Dendritic cell treated with granulocyte-macrophage colony-stimulating factor and Interleukin-4, amounts not matched to agents 40 ng/mL and 50 ng/mL, for 4 days (primary cell): ENCODE data around the gene GRB10.
"Not testable (repeated sequence)": the region's sequence is repeated elsewhere in the genome, so short reads cannot be mapped to it uniquely, and the experiment has no call there.

ENCODE experiments used
- H3K27ac Mint-ChIP-seq: one replicate; pipeline ENCODE4 v1.8.0; 2022; ENCODE audit warnings: mild to moderate bottlenecking, mixed read lengths
- H3K27me3 Mint-ChIP-seq: one replicate; pipeline ENCODE4 v1.8.0; 2022; ENCODE audit warnings: mild to moderate bottlenecking, mixed read lengths
- H3K36me3 Mint-ChIP-seq: one replicate; pipeline ENCODE4 v1.8.0; 2022; ENCODE audit warnings: low read depth, mixed read lengths
- H3K4me1 Mint-ChIP-seq: one replicate; pipeline ENCODE4 v1.8.0; 2022; ENCODE audit warnings: low read depth, mixed read lengths
- H3K4me3 Mint-ChIP-seq: one replicate; pipeline ENCODE4 v1.8.0; 2022; ENCODE audit warnings: mild to moderate bottlenecking, moderate library complexity, mixed read lengths
- H3K9me3 Mint-ChIP-seq: one replicate; pipeline ENCODE4 v1.8.0; 2022; ENCODE audit warnings: mixed read lengths
- intact Hi-C: fragments of 100-400 bp; cut with micrococcal nuclease; formaldehyde crosslinking; loops from one replicate; pipeline ENCODE4 v1.15.0; 2022

Gene GRB10

GRCh38 chr7:50778189-50778588 lies 4.5 kb downstream of the GRB10 start:
- H3K27me3 Mint-ChIP-seq: peaks cover 15% of the 10 kb centered on the region
- intact Hi-C loops: no loop called here
- H3K27ac Mint-ChIP-seq: no peak overlapping the region
- H3K36me3 Mint-ChIP-seq: no peaks in the 10 kb centered on the region
- H3K4me1 Mint-ChIP-seq: peaks cover 10% of the 10 kb centered on the region
- H3K9me3 Mint-ChIP-seq: peaks cover 3% of the 10 kb centered on the region
- H3K4me3 Mint-ChIP-seq: no peak overlapping the region

- Mint-ChIP-seq H3K4me3 (no peak overlapping the region), H3K27ac (no peak overlapping the region), H3K4me1 (peaks cover 6% of the 10 kb centered on the region), H3K27me3 (peaks cover 1% of the 10 kb centered on the region), H3K9me3 (peaks cover 9% of the 10 kb centered on the region), H3K36me3 (no peaks in the 10 kb centered on the region)
- intact Hi-C loops: no loop called here
These were observed 6.9 kb downstream of the GRB10 start for GRCh38 chr7:50775836-50776235.

GRCh38 chr7:50775231-50775630 lies 7.5 kb downstream of the GRB10 start:
- peaks cover 6% of the 10 kb centered on the region for H3K4me1 Mint-ChIP-seq

GRCh38 chr7:50774319-50774718 lies 8.4 kb downstream of the GRB10 start:
- H3K27ac Mint-ChIP-seq: no peak overlapping the region
- peaks cover 9% of the 10 kb centered on the region for H3K9me3 Mint-ChIP-seq
- no peaks in the 10 kb centered on the region for H3K36me3 Mint-ChIP-seq
- no peaks in the 10 kb centered on the region for H3K27me3 Mint-ChIP-seq
- peaks cover 6% of the 10 kb centered on the region for H3K4me1 Mint-ChIP-seq
- H3K4me3 Mint-ChIP-seq: no peak overlapping the region
- intact Hi-C loops: no loop called here

More at GRCh38 chr7:50775231-50775630, 7.5 kb downstream of the GRB10 start:
- Mint-ChIP-seq H3K36me3 (no peaks in the 10 kb centered on the region), H3K27me3 (peaks cover 1% of the 10 kb centered on the region), H3K27ac (no peak overlapping the region), H3K4me3 (no peak overlapping the region), H3K9me3 (peaks cover 9% of the 10 kb centered on the region)
- intact Hi-C loops: no loop called here

- H3K27ac Mint-ChIP-seq, intact Hi-C loops, H3K27me3 Mint-ChIP-seq, H3K4me3 Mint-ChIP-seq, H3K9me3 Mint-ChIP-seq, H3K36me3 Mint-ChIP-seq: not testable (repeated sequence)
- H3K4me1 Mint-ChIP-seq: peaks cover 11% of the 10 kb centered on the region
These were observed 9.6 kb downstream of the GRB10 start for GRCh38 chr7:50773071-50773470.

- Mint-ChIP-seq H3K4me3 (no peak overlapping the region), H3K4me1 (peaks cover 11% of the 10 kb centered on the region), H3K27ac (no peak overlapping the region), H3K27me3 (no peaks in the 10 kb centered on the region), H3K36me3 (no peaks in the 10 kb centered on the region), H3K9me3 (peaks cover 9% of the 10 kb centered on the region)
- intact Hi-C loops: no loop called here
These were observed 11.3 kb downstream of the GRB10 start for GRCh38 chr7:50771120-50772002.

- Mint-ChIP-seq H3K9me3 (peaks cover 9% of the 10 kb centered on the region), H3K4me1 (peaks cover 6% of the 10 kb centered on the region), H3K36me3 (no peaks in the 10 kb centered on the region), H3K27me3 (no peaks in the 10 kb centered on the region), H3K27ac (no peak overlapping the region), H3K4me3 (no peak overlapping the region)
- intact Hi-C loops: no loop called here
These were observed 13.9 kb downstream of the GRB10 start for GRCh38 chr7:50768485-50769474.

- intact Hi-C loops: no loop called here
- Mint-ChIP-seq H3K27ac (no peak overlapping the region), H3K4me3 (no peak overlapping the region), H3K27me3 (no peaks in the 10 kb centered on the region), H3K9me3 (no peaks in the 10 kb centered on the region), H3K36me3 (no peaks in the 10 kb centered on the region), H3K4me1 (peaks cover 6% of the 10 kb centered on the region)
These were observed 15.9 kb downstream of the GRB10 start for GRCh38 chr7:50766849-50767207.

GRCh38 chr7:50766106-50766848 lies 16.4 kb downstream of the GRB10 start:
- H3K4me1 Mint-ChIP-seq: peaks cover 9% of the 10 kb centered on the region
- intact Hi-C loops: no loop called here
- H3K9me3 Mint-ChIP-seq: no peaks in the 10 kb centered on the region
- H3K27me3 Mint-ChIP-seq: no peaks in the 10 kb centered on the region
- no peak overlapping the region for H3K27ac Mint-ChIP-seq
- H3K36me3 Mint-ChIP-seq: no peaks in the 10 kb centered on the region
- no peak overlapping the region for H3K4me3 Mint-ChIP-seq

GRCh38 chr7:50762337-50762736 lies 20.4 kb downstream of the GRB10 start:
- H3K4me1 Mint-ChIP-seq: peaks cover 4% of the 10 kb centered on the region
- H3K27me3 Mint-ChIP-seq: no peaks in the 10 kb centered on the region
- intact Hi-C loops: no loop called here
- H3K36me3 Mint-ChIP-seq: no peaks in the 10 kb centered on the region
- no peak overlapping the region for H3K27ac Mint-ChIP-seq
- no peak overlapping the region for H3K4me3 Mint-ChIP-seq
- no peaks in the 10 kb centered on the region for H3K9me3 Mint-ChIP-seq

- Mint-ChIP-seq H3K27ac (no peak overlapping the region), H3K36me3 (no peaks in the 10 kb centered on the region), H3K4me3 (no peak overlapping the region), H3K27me3 (no peaks in the 10 kb centered on the region), H3K4me1 (peaks cover 4% of the 10 kb centered on the region), H3K9me3 (no peaks in the 10 kb centered on the region)
- intact Hi-C loops: no loop called here
These were observed 21.0 kb downstream of the GRB10 start for GRCh38 chr7:50761713-50762112.

- Mint-ChIP-seq H3K9me3 (no peaks in the 10 kb centered on the region), H3K4me3 (no peak overlapping the region), H3K27me3 (no peaks in the 10 kb centered on the region), H3K36me3 (no peaks in the 10 kb centered on the region), H3K4me1 (peaks cover 4% of the 10 kb centered on the region), H3K27ac (no peak overlapping the region)
- intact Hi-C loops: no loop called here
These were observed 24.8 kb downstream of the GRB10 start for GRCh38 chr7:50757703-50758390.

GRCh38 chr7:50756180-50756579 lies 26.5 kb downstream of the GRB10 start:
- H3K36me3 Mint-ChIP-seq: no peaks in the 10 kb centered on the region
- intact Hi-C loops: no loop called here
- H3K27ac Mint-ChIP-seq: no peak overlapping the region
- no peak overlapping the region for H3K4me3 Mint-ChIP-seq
- no peaks in the 10 kb centered on the region for H3K27me3 Mint-ChIP-seq
- no peaks in the 10 kb centered on the region for H3K4me1 Mint-ChIP-seq
- no peaks in the 10 kb centered on the region for H3K9me3 Mint-ChIP-seq
